ENCODE data around the gene TBC1D2.

TBC1D2 gene

DNA sequence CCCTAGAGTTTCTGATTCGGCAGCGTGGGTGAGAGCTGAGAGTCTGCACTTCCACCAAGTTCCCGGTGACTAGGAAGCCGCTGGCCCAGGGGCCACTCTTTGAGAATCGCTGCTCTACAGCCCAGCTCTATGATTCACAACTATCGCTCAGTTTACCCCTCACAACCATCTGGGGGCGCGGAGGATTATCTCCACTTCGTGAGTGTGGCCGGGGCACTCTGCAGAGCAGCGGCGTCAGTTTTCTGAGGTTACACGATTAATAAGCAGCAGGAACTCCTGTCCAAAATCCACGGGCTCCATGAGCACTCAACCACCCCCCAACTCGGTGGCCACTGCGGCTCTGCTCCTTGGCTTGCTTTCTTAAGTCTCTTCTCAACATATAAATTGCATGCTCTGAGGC lies 82.3 kb downstream of the TBC1D2 start:
- Histone ChIP-seq H3K27me3 (ENCODE audit: insufficient read depth, low read length) (no peaks in the 10 kb centered on the region), H3K4me3 (ENCODE audit: low read length) (no peak overlapping the region), H3K36me3 (ENCODE audit: insufficient read depth, low read depth, low read length) (no peaks in the 10 kb centered on the region), H3K9me3 (ENCODE audit: insufficient read depth, low read depth, low read length) (no peaks in the 10 kb centered on the region), H3K27ac (ENCODE audit: low read length) (no peak overlapping the region), H3K9ac (ENCODE audit: low read depth, low read length) (no peak overlapping the region), H3K4me1 (ENCODE audit: insufficient read depth, low read length) (peaks cover 24% of the 10 kb centered on the region; the same call in 1 of the 2 replicates)

DNA sequence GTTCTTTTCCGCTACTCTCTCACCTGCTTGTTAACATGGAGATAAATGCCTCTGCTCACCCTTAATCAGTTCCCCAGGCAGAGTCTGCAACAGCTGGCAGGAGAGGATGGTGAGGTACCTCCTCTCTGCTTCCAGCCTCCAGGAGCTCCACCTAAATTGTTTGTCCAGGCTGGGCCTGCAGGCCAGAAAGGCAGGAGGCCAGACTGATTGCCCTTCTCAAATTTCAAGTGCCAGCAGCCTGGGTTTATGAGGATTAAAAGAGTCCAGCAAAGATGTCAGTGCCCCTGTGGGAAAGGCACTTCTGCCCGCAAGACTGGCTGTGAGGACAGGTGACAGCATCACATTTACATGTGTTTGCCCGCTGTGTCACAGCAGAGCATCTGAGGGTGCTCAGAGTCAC lies 82.8 kb downstream of the TBC1D2 start:
- Histone ChIP-seq H3K4me3 (ENCODE audit: low read length) (no peak overlapping the region), H3K27me3 (ENCODE audit: insufficient read depth, low read length) (no peaks in the 10 kb centered on the region), H3K9ac (ENCODE audit: low read depth, low read length) (no peak overlapping the region), H3K27ac (ENCODE audit: low read length) (no peak overlapping the region), H3K9me3 (ENCODE audit: insufficient read depth, low read depth, low read length) (no peaks in the 10 kb centered on the region), H3K36me3 (ENCODE audit: insufficient read depth, low read depth, low read length) (no peaks in the 10 kb centered on the region), H3K4me1 (ENCODE audit: insufficient read depth, low read length) (peaks cover 24% of the 10 kb centered on the region; the same call in 1 of the 2 replicates)

GRCh38 chr9:98171176-98171925 lies 84.1 kb downstream of the TBC1D2 start:
- H3K9ac ChIP-seq (ENCODE audit: low read depth, low read length): no peak overlapping the region
- no peaks in the 10 kb centered on the region for H3K36me3 ChIP-seq (ENCODE audit: insufficient read depth, low read depth, low read length)
- H3K27me3 ChIP-seq (ENCODE audit: insufficient read depth, low read length): no peaks in the 10 kb centered on the region
- no peak overlapping the region for H3K4me3 ChIP-seq (ENCODE audit: low read length)
- no peak overlapping the region for H3K27ac ChIP-seq (ENCODE audit: low read length)
- no peaks in the 10 kb centered on the region for H3K9me3 ChIP-seq (ENCODE audit: insufficient read depth, low read depth, low read length)
- peaks cover 24% of the 10 kb centered on the region; the same call in 1 of the 2 replicates for H3K4me1 ChIP-seq (ENCODE audit: insufficient read depth, low read length)

- Histone ChIP-seq H3K27me3 (ENCODE audit: insufficient read depth, low read length) (no peaks in the 10 kb centered on the region), H3K36me3 (ENCODE audit: insufficient read depth, low read depth, low read length) (no peaks in the 10 kb centered on the region), H3K9ac (ENCODE audit: low read depth, low read length) (peak overlapping the region; percentile 20; the same call in 1 of the 2 replicates), H3K4me1 (ENCODE audit: insufficient read depth, low read length) (peaks cover 18% of the 10 kb centered on the region; the same call in 1 of the 2 replicates), H3K4me3 (ENCODE audit: low read length) (no peak overlapping the region), H3K27ac (ENCODE audit: low read length) (no peak overlapping the region), H3K9me3 (ENCODE audit: insufficient read depth, low read depth, low read length) (no peaks in the 10 kb centered on the region)
Observed at GRCh38 chr9:98168941-98169488, 86.4 kb downstream of the TBC1D2 start.

DNA sequence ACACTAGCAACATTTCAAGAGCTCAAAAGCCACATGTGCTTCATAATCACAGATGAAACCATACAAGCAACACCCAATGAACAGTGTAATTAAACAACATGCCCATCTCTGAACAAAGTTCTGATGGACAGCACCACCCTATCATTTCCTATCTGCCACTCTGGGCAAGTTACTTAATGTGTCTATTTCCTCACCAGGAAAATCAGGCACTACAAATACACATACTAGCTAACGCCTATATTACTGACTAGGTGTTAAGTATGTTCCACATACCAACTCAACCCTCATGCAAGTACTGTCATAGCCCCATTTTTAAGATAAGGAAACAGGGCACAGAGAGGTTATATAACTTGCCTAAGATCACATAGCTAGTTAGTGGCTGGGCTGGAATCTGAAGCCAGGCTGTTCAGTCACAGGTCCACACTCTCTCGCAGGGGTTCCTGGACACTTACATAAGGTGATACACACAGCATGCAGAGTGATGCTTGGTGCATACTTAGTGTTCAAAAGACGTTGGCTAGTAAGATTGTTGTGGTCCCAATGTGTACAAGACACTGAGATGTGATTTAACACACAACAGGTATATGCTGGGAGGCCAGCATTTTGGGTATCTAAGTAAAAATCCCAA lies 87.2 kb downstream of the TBC1D2 start:
- Histone ChIP-seq H3K9ac (ENCODE audit: low read depth, low read length) (no peak overlapping the region), H3K4me1 (ENCODE audit: insufficient read depth, low read length) (peaks cover 18% of the 10 kb centered on the region; the same call in 1 of the 2 replicates), H3K27ac (ENCODE audit: low read length) (no peak overlapping the region), H3K9me3 (ENCODE audit: insufficient read depth, low read depth, low read length) (no peaks in the 10 kb centered on the region), H3K4me3 (ENCODE audit: low read length) (no peak overlapping the region), H3K27me3 (ENCODE audit: insufficient read depth, low read length) (no peaks in the 10 kb centered on the region), H3K36me3 (ENCODE audit: insufficient read depth, low read depth, low read length) (no peaks in the 10 kb centered on the region)

- Histone ChIP-seq H3K36me3 (ENCODE audit: insufficient read depth, low read depth, low read length) (no peaks in the 10 kb centered on the region), H3K4me3 (ENCODE audit: low read length) (no peak overlapping the region), H3K27ac (ENCODE audit: low read length) (no peak overlapping the region), H3K4me1 (ENCODE audit: insufficient read depth, low read length) (peaks cover 5% of the 10 kb centered on the region; the same call in 1 of the 2 replicates), H3K9me3 (ENCODE audit: insufficient read depth, low read depth, low read length) (no peaks in the 10 kb centered on the region), H3K9ac (ENCODE audit: low read depth, low read length) (no peak overlapping the region), H3K27me3 (ENCODE audit: insufficient read depth, low read length) (no peaks in the 10 kb centered on the region)
Observed at GRCh38 chr9:98164912-98165311, 90.5 kb downstream of the TBC1D2 start.

- Histone ChIP-seq H3K27ac (ENCODE audit: low read length) (no peak overlapping the region), H3K4me3 (ENCODE audit: low read length) (no peak overlapping the region), H3K9ac (ENCODE audit: low read depth, low read length) (no peak overlapping the region)
Observed at GRCh38 chr9:98162613-98163012, 92.8 kb downstream of the TBC1D2 start.

GRCh38 chr9:98161851-98162250 lies 93.6 kb downstream of the TBC1D2 start:
- Histone ChIP-seq H3K9me3 (ENCODE audit: insufficient read depth, low read depth, low read length) (no peaks in the 10 kb centered on the region), H3K4me1 (ENCODE audit: insufficient read depth, low read length) (no peaks in the 10 kb centered on the region; the same call in 1 of the 2 replicates), H3K4me3 (ENCODE audit: low read length) (no peak overlapping the region), H3K27ac (ENCODE audit: low read length) (no peak overlapping the region), H3K36me3 (ENCODE audit: insufficient read depth, low read depth, low read length) (no peaks in the 10 kb centered on the region), H3K27me3 (ENCODE audit: insufficient read depth, low read length) (no peaks in the 10 kb centered on the region), H3K9ac (ENCODE audit: low read depth, low read length) (no peak overlapping the region)

More at GRCh38 chr9:98162613-98163012, 92.8 kb downstream of the TBC1D2 start:
- Histone ChIP-seq H3K36me3 (ENCODE audit: insufficient read depth, low read depth, low read length) (no peaks in the 10 kb centered on the region), H3K4me1 (ENCODE audit: insufficient read depth, low read length) (no peaks in the 10 kb centered on the region; the same call in 1 of the 2 replicates), H3K9me3 (ENCODE audit: insufficient read depth, low read depth, low read length) (no peaks in the 10 kb centered on the region), H3K27me3 (ENCODE audit: insufficient read depth, low read length) (no peaks in the 10 kb centered on the region)

- no peak overlapping the region for H3K27ac ChIP-seq (ENCODE audit: low read length)
- H3K9me3 ChIP-seq (ENCODE audit: insufficient read depth, low read depth, low read length): no peaks in the 10 kb centered on the region
- peaks cover 3% of the 10 kb centered on the region for H3K36me3 ChIP-seq (ENCODE audit: insufficient read depth, low read depth, low read length)
- no peaks in the 10 kb centered on the region for H3K4me1 ChIP-seq (ENCODE audit: insufficient read depth, low read length)
- no peaks in the 10 kb centered on the region for H3K27me3 ChIP-seq (ENCODE audit: insufficient read depth, low read length)
- H3K4me3 ChIP-seq (ENCODE audit: low read length): no peak overlapping the region
- H3K9ac ChIP-seq (ENCODE audit: low read depth, low read length): no peak overlapping the region
Observed at GRCh38 chr9:98159790-98160189, 95.7 kb downstream of the TBC1D2 start.

- peaks cover 6% of the 10 kb centered on the region for H3K36me3 ChIP-seq (ENCODE audit: insufficient read depth, low read depth, low read length)
- no peak overlapping the region for H3K9ac ChIP-seq (ENCODE audit: low read depth, low read length)
- H3K27me3 ChIP-seq (ENCODE audit: insufficient read depth, low read length): no peaks in the 10 kb centered on the region
- no peaks in the 10 kb centered on the region for H3K4me1 ChIP-seq (ENCODE audit: insufficient read depth, low read length)
- no peak overlapping the region for H3K27ac ChIP-seq (ENCODE audit: low read length)
- H3K9me3 ChIP-seq (ENCODE audit: insufficient read depth, low read depth, low read length): no peaks in the 10 kb centered on the region
- no peak overlapping the region for H3K4me3 ChIP-seq (ENCODE audit: low read length)
Observed at GRCh38 chr9:98159301-98159700, 96.1 kb downstream of the TBC1D2 start.

- Histone ChIP-seq H3K27ac (ENCODE audit: low read length) (no peak overlapping the region), H3K36me3 (ENCODE audit: insufficient read depth, low read depth, low read length) (peaks cover 6% of the 10 kb centered on the region)
Observed at GRCh38 chr9:98158071-98158831, 97.2 kb downstream of the TBC1D2 start.

More at GRCh38 chr9:98158071-98158831, 97.2 kb downstream of the TBC1D2 start:
- Histone ChIP-seq H3K9ac (ENCODE audit: low read depth, low read length) (no peak overlapping the region), H3K4me3 (ENCODE audit: low read length) (no peak overlapping the region), H3K27me3 (ENCODE audit: insufficient read depth, low read length) (no peaks in the 10 kb centered on the region), H3K4me1 (ENCODE audit: insufficient read depth, low read length) (no peaks in the 10 kb centered on the region), H3K9me3 (ENCODE audit: insufficient read depth, low read depth, low read length) (no peaks in the 10 kb centered on the region)

All from iPS-20b (cell line).